B cell (primary cell): ENCODE measurements around the gene ASTN2. TPM values are rescaled to one million over a fixed set of nuclear protein-coding genes. Genes with fewer than 3 reads are reported as not detected.

ENCODE experiments used
- ATAC-seq: fragments of 200-7000 bp; cut with Tn5 transposase; one replicate; pipeline ENCODE4 v1.10.0; 2021; ENCODE audit warnings: low read depth, mild to moderate bottlenecking, moderate number of reproducible peaks, moderate library complexity
- CTCF ChIA-PET: fragments of 350-600 bp; sonication (Branson Sonifier 250); formaldehyde crosslinking; loops from one replicate; lab custom pipeline; 2021; ENCODE audit warnings: antibody characterized with exemption, inconsistent platforms; lab: Charles Lee
- POLR2A ChIA-PET: fragments of 350-600 bp; sonication (Branson Sonifier 250); formaldehyde crosslinking; loops from one replicate; lab custom pipeline; 2021; ENCODE audit warnings: antibody characterized with exemption; lab: Charles Lee
- DNase-seq: peaks from one replicate; pipeline ENCODE4 v3.0.0; 2013
- H2AFZ ChIP-seq: 2 replicates; pipeline ENCODE4 v1.6.1; 2012; ENCODE audit warnings: mild to moderate bottlenecking, low read depth, low read length; ENCODE audit not compliant: insufficient read depth, poor library complexity, severe bottlenecking
- H3K27ac ChIP-seq, 2 donors: 1 replicate in 1 of 2; 2 replicates in 1 of 2; pipeline ENCODE4 v1.5.1; 2012 to 2013; ENCODE audit warnings: low read length in 2 of 2, mild to moderate bottlenecking in 2 of 2, moderate library complexity in 1 of 2
- H3K27me3 ChIP-seq, 4 experiments: fragments of 200-600 bp in 1 of 4; sonication (generic) in 1 of 4; replicated peaks in 1 of 4; 1 replicate in 2 of 4; 2 replicates in 2 of 4; pipeline versions ENCODE4 v1.6.1 to v1.7.0; 2013 to 2016; ENCODE audit warnings: low read length in 3 of 4, mild to moderate bottlenecking in 2 of 4, mixed read lengths in 1 of 4, moderate library complexity in 1 of 4; ENCODE audit not compliant: insufficient read depth in 4 of 4, control insufficient read depth in 3 of 4; ENCODE audit errors: control extremely low read depth in 1 of 4
- H3K36me3 ChIP-seq, 2 experiments: replicated peaks in 1 of 2; 1 replicate in 1 of 2; 2 replicates in 1 of 2; pipeline versions ENCODE4 v1.6.1 to v1.7.1; 2013; ENCODE audit warnings: low read length in 1 of 2; ENCODE audit not compliant: insufficient read depth in 2 of 2, control insufficient read depth in 1 of 2; ENCODE audit errors: control extremely low read depth in 1 of 2, extremely low read depth in 1 of 2
- H3K4me1 ChIP-seq, 2 donors: fragments of 200-600 bp in 1 of 2; sonication (generic) in 1 of 2; 1 replicate in 1 of 2; 2 replicates in 1 of 2; pipeline versions ENCODE4 v1.5.1 to v1.6.1; 2013 to 2017; ENCODE audit warnings: low read length in 2 of 2; ENCODE audit not compliant: control insufficient read depth in 2 of 2, insufficient read depth in 2 of 2
- H3K4me2 ChIP-seq: replicated peaks from 2 replicates; pipeline ENCODE3; 2012; ENCODE audit warnings: mild to moderate bottlenecking, low read depth, low read length; ENCODE audit not compliant: poor library complexity, severe bottlenecking
- H3K4me3 ChIP-seq, 5 experiments: fragments of 200-600 bp in 1 of 5; sonication (generic) in 1 of 5; 1 replicate in 3 of 5; 2 replicates in 2 of 5; pipeline versions ENCODE4 v1.5.1 to v1.7.0; 2011 to 2016; ENCODE audit warnings: low read length in 4 of 5, mild to moderate bottlenecking in 4 of 5, low read depth in 2 of 5, control low read depth in 1 of 5, moderate library complexity in 1 of 5; ENCODE audit not compliant: insufficient read depth in 1 of 5; ENCODE audit errors: control extremely low read depth in 1 of 5, extremely low read depth in 1 of 5
- H3K79me2 ChIP-seq: fragments of 200-600 bp; sonication (generic); one replicate; pipeline ENCODE4 v1.6.0; 2016; ENCODE audit warnings: low read length; ENCODE audit not compliant: control insufficient read depth, insufficient read depth
- H3K9ac ChIP-seq: fragments of 200-600 bp; sonication (generic); 2 replicates; pipeline ENCODE4 v1.6.1; 2017; ENCODE audit warnings: mild to moderate bottlenecking, low read length, moderate library complexity
- H3K9me3 ChIP-seq, 3 donors: one replicate each; pipeline versions ENCODE4 v1.6.1 to v1.7.1; 2013; ENCODE audit warnings: low read length in 2 of 3; ENCODE audit not compliant: control insufficient read depth in 2 of 3, insufficient read depth in 1 of 3; ENCODE audit errors: control extremely low read depth in 1 of 3
- H4K20me1 ChIP-seq: 2 replicates; pipeline ENCODE4 v1.6.0; 2012; ENCODE audit warnings: mild to moderate bottlenecking, low read length; ENCODE audit not compliant: insufficient read depth, control insufficient read depth, poor library complexity, severe bottlenecking
- H3K27ac Mint-ChIP-seq: one replicate; pipeline ENCODE4 v1.8.0; 2021; ENCODE audit warnings: mixed read lengths
- H3K27me3 Mint-ChIP-seq: one replicate; pipeline ENCODE4 v1.8.0; 2021; ENCODE audit warnings: mixed read lengths
- H3K4me1 Mint-ChIP-seq: one replicate; pipeline ENCODE4 v1.8.0; 2021; ENCODE audit warnings: mixed read lengths
- H3K4me3 Mint-ChIP-seq: one replicate; pipeline ENCODE4 v1.8.0; 2021; ENCODE audit warnings: mixed read lengths
- H3K9me3 Mint-ChIP-seq: one replicate; pipeline ENCODE4 v1.8.0; 2022; ENCODE audit warnings: mixed read lengths; ENCODE audit not compliant: insufficient read depth
- EZH2 ChIP-seq: IDR thresholded peaks from 2 replicates; pipeline ENCODE4 v1.6.1; 2012; ENCODE audit warnings: borderline replicate concordance, low read depth, mild to moderate bottlenecking, moderate library complexity, low read length; ENCODE audit not compliant: insufficient read depth, poor library complexity, severe bottlenecking
- WGBS: methylation state at CpG from one replicate; pipeline ENCODE4 v1.1.5; 2013; ENCODE audit warnings: missing lambda C conversion rate; ENCODE audit not compliant: insufficient coverage; 5-methylcytosine and 5-hydroxymethylcytosine counted together
- intact Hi-C: fragments of 100-400 bp; cut with micrococcal nuclease; formaldehyde crosslinking; loops from one replicate; pipeline ENCODE4 v1.10.0; 2022
- polyA plus RNA-seq: library from polyadenylated mRNA; depleted of rRNA; stranded (reverse); fragments of >200 nt; gene quantifications from 2 replicates; pipeline ENCODE4 v1.2.3, GENCODE V29; 2012
- total RNA-seq, 2 donors: library from RNA; stranded (reverse); fragments of 120-200 nt in 1 of 2; gene quantifications; 1 replicate in 1 of 2; 2 replicates in 1 of 2; pipeline versions ENCODE4 v1.2.3 to v1.2.4, GENCODE V29; 2013 to 2022
- TF ChIP-seq, protein P1 (sequence below): fragments of 200-600 bp; IDR thresholded peaks from one replicate; pipeline ENCODE4 v1.8.0; 2022; ENCODE audit warnings: antibody characterized with exemption, mild to moderate bottlenecking

The ASTN2 gene
- total and polyA plus RNA-seq, 2 donors (not counting 1 experiment from before 2014, with no cell fraction given): 1.2 to 3.6 TPM

DNA sequence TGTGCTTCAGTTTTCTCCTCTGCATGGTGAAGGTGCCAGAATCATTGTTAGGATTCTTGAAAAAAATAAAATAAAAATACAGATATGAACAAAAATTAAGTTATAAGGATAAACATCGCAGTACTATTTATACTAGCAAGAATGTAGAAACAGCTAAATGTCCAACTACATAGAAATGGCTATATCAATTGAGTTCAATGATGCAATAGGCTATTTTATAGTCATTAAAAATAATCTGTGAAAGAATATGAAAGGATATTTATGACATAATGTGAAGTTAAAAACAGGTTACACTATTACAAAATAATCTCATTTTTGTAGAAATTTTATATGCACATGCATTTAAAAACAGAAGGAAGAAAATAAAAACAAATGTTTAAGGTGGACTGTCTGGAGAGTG lies 926.5 kb downstream of the ASTN2 start:
- H3K4me3 Mint-ChIP-seq: no peak overlapping the region
- no peaks in the 10 kb centered on the region for H3K9me3 ChIP-seq
- H4K20me1 ChIP-seq: no peaks in the 10 kb centered on the region
- WGBS: no CpG with 5 or more reads among the region's 1 CpG
- H2AFZ ChIP-seq: no peak overlapping the region
- no peak for ATAC-seq
- H3K27ac Mint-ChIP-seq: no peak overlapping the region
- no peak for DNase-seq
- no peak overlapping the region for H3K9ac ChIP-seq
- H3K4me1 Mint-ChIP-seq: no peaks in the 10 kb centered on the region
- ChIA-PET POLR2A (no interaction called here), CTCF (no interaction called here)
- H3K27ac ChIP-seq: no peak overlapping the region
- no peaks in the 10 kb centered on the region for H3K4me1 ChIP-seq
- H3K79me2 ChIP-seq: no peaks in the 10 kb centered on the region
- intact Hi-C loops: no loop called here
- H3K27me3 ChIP-seq: no peaks in the 10 kb centered on the region
- H3K4me2 ChIP-seq: no peak overlapping the region
- no peak overlapping the region for H3K4me3 ChIP-seq
- no peaks in the 10 kb centered on the region for H3K9me3 Mint-ChIP-seq
- H3K27me3 Mint-ChIP-seq: no peaks in the 10 kb centered on the region
- H3K36me3 ChIP-seq: no peaks in the 10 kb centered on the region
- TF ChIP-seq, protein P1, sequence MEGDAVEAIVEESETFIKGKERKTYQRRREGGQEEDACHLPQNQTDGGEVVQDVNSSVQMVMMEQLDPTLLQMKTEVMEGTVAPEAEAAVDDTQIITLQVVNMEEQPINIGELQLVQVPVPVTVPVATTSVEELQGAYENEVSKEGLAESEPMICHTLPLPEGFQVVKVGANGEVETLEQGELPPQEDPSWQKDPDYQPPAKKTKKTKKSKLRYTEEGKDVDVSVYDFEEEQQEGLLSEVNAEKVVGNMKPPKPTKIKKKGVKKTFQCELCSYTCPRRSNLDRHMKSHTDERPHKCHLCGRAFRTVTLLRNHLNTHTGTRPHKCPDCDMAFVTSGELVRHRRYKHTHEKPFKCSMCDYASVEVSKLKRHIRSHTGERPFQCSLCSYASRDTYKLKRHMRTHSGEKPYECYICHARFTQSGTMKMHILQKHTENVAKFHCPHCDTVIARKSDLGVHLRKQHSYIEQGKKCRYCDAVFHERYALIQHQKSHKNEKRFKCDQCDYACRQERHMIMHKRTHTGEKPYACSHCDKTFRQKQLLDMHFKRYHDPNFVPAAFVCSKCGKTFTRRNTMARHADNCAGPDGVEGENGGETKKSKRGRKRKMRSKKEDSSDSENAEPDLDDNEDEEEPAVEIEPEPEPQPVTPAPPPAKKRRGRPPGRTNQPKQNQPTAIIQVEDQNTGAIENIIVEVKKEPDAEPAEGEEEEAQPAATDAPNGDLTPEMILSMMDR: no peak
- TF ChIP-seq EZH2: no peak

DNA sequence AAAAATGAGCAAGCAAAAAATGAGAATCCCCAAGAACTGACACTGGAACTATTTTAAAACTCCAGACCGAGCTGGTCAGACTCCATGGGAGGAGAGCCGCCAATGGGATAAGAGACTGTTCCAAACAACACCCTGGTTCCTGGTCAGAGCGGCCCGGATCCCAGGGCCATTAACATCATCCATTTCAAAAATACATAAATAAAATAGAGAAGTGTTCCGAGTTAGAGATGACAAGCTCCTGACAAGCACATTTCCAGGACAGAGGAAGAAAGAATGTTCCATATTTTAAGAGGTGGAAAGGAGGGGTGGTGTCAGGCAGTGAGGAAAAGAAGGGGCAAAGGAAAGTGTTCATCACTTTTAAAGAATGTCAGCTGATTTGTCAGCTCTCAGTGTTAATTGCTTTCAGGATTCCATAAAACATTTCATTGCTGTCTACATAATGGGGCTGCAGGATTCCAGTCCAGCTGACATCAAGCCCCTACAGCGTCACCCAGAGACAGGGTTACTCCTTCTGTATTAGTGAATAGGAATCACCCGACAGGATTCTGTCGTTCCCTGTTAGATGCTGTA lies 930.3 kb downstream of the ASTN2 start:
- intact Hi-C loops: no loop called here
- Histone ChIP-seq H3K4me3 (no peak overlapping the region), H3K4me1 (no peaks in the 10 kb centered on the region), H3K9ac (no peak overlapping the region), H3K9me3 (no peaks in the 10 kb centered on the region), H2AFZ (no peak overlapping the region), H3K36me3 (no peaks in the 10 kb centered on the region), H4K20me1 (no peaks in the 10 kb centered on the region), H3K4me2 (no peak overlapping the region), H3K27ac (no peak overlapping the region), H3K27me3 (no peaks in the 10 kb centered on the region), H3K79me2 (no peaks in the 10 kb centered on the region)
- Mint-ChIP-seq H3K27me3 (no peaks in the 10 kb centered on the region), H3K4me3 (no peak overlapping the region), H3K9me3 (no peaks in the 10 kb centered on the region), H3K27ac (no peak overlapping the region), H3K4me1 (no peaks in the 10 kb centered on the region)
- POLR2A ChIA-PET: no interaction called here
- CTCF ChIA-PET: no interaction called here
- DNase-seq (no peak), ATAC-seq (no peak)
- no CpG with 5 or more reads among the region's 8 CpGs for WGBS
- no peak for TF ChIP-seq EZH2
- TF ChIP-seq, protein P1: no peak
